GM19351 (cell line): Measurements from ENCODE around the gene PRDM4.
A peak's percentile ranks its signal among the peaks of the same experiment; 100 is the strongest.

Experiments
- ATAC-seq: cut with Tn5 transposase; IDR thresholded peaks from one replicate; pipeline ENCODE4 v1.9.1; 2021; ENCODE audit warnings: mild to moderate bottlenecking, moderate library complexity; ENCODE audit not compliant: unreplicated experiment

Gene PRDM4, protein sequence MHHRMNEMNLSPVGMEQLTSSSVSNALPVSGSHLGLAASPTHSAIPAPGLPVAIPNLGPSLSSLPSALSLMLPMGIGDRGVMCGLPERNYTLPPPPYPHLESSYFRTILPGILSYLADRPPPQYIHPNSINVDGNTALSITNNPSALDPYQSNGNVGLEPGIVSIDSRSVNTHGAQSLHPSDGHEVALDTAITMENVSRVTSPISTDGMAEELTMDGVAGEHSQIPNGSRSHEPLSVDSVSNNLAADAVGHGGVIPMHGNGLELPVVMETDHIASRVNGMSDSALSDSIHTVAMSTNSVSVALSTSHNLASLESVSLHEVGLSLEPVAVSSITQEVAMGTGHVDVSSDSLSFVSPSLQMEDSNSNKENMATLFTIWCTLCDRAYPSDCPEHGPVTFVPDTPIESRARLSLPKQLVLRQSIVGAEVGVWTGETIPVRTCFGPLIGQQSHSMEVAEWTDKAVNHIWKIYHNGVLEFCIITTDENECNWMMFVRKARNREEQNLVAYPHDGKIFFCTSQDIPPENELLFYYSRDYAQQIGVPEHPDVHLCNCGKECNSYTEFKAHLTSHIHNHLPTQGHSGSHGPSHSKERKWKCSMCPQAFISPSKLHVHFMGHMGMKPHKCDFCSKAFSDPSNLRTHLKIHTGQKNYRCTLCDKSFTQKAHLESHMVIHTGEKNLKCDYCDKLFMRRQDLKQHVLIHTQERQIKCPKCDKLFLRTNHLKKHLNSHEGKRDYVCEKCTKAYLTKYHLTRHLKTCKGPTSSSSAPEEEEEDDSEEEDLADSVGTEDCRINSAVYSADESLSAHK

DNA sequence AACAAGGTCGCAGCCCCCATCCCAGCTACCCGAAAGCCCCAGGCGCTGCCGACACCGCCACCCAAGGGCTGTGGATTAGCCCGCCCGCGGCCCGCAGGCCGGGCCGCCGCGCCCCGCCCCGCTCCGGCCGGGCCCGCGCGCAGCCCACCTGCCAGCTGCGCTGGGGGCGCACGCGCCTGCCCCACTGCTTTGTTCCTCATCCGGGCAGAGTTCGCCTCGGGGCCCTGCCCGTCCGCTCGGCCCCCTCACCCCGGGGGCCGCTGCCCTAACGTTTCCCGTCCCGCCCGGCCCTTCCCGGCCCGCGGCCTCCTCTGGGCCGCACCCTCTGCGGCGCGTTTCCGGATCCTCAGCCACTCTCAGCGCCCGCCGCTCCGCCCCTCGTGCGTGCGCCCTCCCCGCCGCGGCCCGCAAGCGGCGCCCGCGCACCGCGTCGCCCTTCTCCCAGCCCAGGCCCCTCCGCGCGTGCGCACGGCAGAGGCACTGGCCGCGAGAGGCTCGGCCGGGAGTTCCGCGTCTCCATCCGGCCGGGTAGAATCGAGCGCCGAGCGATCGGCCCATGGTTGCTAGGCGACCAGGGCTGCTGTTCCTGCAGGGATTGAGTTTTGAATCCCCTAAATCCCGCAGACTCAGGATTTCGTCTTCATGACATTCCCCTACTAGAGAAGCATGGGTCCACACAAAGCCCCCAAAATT, at the start of gene PRDM4:
PRDM4 (minus strand) TSS at position 329 of the 693 bp plus-strand sequence. CDS start 622 bp downstream, outside the sequence.
- peak; percentile 87 for ATAC-seq

DNA sequence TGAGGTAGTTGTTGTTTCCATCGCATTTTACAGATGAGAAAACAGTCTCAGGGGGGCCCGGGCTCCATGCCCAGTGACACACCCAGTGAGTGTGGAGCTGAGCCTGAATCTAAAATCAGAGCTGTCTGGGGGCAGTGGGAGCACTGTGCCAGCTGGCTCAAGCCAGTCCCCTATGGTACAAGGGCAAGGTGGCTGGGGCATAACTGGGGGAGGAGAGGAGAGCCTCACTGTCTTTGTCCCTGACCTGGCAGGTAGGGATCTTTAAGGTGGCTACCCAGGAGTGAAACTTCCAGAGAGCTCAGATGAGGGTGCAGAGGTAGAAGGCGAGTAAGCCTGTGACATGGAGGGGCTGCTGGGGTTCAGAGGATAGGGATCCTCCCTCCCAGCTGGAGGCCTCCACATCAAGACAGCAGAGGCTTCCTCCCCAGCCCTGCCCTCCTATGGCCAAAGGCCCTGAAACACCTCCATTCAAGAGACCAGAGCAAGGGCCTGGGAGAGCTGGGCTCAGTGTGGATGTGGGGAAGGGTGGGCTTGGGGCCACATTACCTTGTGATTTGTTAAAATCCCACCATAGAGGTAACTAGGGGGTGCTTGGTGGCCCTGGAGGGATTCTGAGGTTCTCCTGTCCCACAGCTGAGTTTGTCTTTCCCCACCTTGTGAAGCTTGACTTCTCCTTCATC, 46.7 kb upstream of the PRDM4 start:
- no peak for ATAC-seq

DNA sequence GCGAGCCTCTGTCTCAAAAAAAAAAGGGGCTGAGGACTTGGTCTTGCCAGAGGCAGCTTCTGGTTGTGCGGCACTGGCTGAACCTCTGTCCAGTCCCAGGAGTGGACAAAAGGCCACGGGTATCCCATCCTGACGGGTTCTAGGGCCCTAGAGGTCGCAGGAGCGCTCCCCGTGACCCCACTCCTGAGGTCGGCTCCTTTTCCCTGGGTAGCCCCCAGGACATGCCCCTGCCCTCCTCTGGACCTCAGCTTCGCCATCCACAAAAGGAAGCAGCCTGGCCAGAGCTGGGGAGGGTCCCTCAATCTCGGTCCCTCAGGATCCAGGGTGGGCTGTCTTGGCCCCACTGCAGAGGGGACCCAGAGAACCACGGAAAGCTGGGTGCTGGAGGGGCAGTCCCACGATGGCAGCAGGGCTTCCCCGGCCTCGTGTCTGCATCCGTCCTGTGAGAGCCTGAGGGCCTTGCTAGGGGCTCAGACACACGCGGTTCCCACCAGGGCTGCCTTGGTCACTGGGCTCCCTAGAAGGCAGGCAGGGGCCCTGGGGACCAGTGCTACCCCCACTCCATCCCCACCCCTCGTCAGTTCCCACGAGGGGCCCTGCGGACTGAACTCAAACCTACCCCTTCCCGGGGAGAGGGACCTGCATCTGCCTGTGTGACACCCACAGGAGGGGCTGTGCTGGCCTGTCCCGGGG, 44.7 kb upstream of the PRDM4 start:
- no peak for ATAC-seq

DNA sequence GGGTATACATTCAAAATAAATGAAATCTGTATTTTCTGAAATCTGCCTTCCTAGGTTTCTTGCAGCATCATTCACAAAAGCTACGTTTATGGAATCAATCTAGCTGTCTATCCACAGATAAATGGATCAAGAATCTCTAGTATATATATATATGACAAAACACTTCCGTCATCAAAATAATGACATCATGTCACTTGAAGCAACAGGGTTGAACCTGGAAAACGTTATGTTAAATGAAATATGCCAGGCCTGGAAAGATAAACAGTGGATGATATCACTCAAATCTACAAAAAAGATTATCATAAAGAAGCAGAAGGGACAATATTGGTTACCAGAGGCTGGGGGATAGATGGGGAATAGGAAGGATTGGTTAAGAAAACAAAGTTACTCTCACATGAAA, 42.2 kb upstream of the PRDM4 start:
- no peak for ATAC-seq

DNA sequence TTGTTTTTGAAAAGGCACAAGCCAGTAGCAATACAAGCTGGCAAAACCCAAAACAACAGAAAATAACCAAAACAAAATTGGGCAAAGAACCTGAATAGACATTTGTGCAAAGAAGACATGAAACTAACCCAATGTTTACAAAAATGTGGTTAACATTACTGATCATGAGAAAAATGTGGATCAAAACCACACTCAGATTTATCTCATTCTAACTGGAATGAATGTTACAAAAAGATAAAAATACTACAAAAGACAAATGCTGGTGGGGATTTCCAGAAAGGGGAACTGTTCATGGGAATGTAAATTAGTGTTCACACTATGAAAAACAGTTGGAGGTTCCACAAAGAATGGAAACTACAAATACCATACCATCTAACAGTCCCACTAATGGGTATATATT, 40.2 kb upstream of the PRDM4 start:
- ATAC-seq: no peak

DNA sequence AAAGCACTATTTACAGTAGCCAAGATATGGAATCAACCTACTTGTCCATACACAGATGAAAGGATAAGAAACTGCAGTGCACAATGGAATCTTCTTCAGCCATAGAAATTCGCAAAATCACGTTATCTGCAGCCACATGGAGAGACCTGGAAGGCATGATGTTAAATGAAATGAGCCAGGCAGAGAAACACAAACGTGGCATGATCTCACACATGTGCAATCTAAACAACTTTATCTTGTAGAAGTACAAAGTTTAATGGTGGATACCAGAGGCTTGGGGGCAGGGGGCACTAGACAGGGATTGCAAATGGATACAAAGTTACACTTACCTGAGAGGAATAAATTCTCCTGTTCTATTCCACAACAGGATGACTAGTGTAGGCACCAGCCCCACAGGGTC, 37.6 kb upstream of the PRDM4 start:
- ATAC-seq: no peak

DNA sequence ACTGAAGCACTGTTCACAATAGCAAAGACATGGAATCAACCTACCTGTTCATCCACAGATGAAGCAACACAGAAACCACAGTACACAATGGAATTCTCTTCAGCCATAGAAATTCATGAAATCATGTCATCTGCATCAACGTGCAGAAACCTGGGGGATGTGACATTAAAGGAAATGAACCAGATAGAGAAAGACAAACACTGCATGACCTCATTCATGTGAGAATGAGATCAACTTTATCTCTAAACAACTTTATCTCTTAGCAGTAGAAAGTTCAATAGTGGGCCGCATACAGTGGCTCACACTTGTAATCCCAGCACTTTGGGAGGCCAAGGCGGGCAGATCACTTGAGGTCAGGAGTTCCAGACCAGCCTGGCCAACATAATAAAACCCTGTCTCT, 33.5 kb upstream of the PRDM4 start:
- no peak for ATAC-seq

DNA sequence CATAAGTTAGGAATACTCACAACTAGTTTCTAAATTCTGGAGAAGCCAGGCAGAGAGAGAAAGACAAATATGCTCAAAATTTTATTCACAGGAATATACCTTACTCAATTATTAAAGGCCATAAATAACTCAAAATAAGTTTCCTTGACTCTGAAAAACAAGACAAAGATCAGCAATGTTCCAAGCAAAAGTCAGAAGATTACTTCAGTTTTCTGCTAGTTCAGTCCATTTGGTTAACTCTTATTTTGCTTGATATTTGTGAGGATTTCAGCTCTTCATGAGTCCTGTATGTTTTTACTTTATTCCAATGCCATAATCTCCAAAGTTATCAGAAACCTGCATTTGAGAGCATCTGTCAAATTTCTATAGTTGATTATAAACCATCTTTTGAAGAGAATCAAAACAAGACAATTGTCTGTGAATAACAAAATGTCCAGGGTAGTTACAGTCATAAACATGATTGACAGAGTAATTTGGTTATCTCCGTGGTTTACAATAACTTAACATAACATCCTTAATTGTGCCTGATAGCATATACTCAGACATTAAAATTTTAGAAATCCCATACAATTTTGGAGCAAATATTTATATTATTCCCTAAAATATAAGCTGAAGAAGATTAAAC, 30.6 kb upstream of the PRDM4 start:
- ATAC-seq: no peak

DNA sequence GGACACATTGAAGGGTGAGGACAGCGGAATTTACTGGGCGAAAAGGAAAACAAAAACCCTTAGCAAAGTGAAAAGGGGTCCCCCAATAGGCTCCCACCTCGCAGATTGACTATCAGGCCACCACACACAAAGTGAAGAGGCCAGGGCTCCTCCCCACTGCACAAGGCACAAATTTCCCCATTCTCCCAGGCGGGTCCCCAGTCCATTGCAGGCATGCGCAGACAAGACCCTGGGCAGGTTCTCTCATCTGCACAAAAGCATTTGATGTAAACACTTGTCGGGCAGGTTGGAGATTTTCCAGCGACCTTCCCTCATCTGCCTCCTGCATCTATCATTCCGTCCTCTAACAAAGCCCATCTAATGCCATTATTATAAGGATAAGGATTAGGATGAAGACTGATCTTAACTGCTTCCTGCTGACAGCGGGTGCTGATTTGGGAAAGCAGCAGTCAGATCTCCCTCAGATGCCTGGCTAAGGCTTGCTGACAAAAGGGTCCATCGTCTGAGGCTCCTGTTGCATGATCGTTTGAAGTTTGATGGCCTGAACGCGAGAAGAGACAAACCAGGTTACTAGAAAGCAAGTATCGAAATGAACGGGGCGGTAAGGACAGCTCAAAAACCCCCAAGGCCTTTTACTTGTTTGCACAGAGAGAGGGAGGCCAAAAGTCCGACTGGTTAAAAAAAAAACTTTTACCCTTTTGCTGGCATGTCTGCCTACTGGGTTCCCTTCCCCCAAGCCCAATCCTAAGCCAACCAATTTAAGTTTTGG, 27.9 kb upstream of the PRDM4 start:
- ATAC-seq: no peak

DNA sequence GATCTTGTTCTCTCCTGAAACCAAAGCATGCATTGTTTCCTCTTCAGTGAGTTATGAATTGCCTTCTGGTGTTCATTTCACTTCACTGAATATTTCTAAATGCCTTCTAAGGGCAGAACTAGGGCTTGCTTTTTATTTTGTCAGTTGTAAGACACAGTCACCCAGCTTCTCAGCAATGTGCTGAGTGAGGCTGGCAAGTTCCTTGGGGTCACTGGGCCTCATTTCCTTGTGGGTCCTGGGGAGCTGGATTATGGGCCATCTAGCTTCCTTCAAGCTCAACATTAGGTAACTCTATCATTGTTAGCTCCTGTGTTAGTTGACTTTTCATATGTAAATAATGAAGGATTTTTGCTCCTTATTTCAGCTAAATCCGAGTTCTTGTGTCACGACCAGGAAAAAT, 27.3 kb upstream of the PRDM4 start:
- no peak for ATAC-seq

DNA sequence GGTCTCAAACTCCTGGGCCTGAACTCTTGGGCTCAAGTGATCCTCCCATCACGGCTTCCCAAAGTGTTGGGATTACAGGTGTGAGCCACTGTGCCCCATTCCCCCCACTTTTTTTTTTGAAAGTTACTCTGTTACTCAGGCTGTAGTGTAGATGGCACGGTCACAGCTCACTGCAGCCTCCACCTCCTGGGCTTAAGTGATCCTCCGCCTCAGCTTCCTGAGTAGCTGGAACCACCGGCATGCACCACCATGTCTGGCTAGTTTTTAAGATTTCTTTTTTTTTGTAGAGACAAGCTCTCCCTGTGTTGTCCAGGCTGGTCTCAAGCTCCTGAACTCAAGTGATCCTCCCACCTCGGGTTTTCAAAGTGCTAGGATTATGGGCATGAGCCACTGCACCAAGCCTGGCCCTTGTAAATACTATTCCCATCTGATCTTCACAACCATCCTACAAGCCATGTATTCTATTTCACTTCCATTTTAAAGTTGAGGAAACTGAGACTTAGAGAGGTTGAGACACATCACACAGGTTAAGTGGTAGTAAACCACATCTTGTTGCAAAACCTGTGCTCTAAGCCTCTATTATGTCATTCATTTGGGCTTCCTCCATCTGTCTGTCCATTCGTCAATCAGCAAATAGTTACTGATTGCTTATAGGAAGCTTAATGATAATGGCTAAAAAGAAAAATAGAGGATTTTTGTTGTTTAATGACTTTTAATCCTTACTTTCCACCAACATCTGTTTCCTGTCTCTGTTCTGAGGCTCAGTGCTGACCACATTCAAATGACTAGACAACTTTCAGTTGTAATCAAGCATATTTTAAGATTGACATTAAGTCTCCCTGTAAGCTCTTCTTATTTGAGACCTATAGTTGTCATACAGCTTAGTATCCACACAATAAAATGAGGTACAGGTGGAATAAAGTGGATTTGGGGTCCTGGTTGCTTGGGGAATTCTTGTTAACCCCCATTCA, 22.8 kb upstream of the PRDM4 start:
- ATAC-seq: peak; percentile 63

DNA sequence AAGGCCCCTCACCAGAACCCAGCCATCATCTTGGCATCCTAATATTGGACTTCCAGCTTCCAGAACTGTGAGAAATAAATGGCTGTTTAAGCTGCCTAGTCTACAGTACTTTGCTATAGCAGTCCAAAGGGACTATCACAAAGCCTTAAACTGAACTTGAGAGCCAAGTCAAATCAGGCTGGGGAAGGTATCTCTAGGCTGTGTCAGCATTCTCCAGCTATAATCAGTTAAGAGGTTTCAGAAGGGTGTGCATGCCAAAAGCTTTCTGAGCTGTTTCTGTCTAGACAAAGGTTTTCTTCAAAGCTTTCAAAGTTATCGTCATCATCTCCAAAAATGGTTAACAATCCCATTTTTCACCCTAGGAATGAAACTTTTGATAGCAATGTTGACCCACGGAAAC, 21.1 kb upstream of the PRDM4 start:
- ATAC-seq: no peak

DNA sequence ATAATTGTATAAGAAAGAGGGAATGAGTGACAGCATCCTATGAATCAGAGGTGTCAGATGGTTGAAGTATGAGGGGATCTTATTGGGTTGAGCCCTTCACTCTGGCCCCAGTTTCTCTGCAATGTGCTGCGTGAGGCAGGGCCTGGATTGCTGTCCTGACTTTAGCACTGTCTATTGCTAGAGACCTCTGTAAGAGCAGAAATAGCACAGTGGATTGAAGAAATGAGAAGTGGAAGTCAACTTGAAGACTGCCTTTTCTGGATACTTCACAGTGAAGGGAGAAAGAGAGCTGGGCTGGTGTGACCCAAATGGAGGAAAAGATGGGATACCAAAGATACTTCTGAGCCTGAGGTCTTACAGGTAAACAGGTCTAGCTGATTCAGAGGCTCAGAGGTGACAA, 19.4 kb upstream of the PRDM4 start:
- no peak for ATAC-seq

DNA sequence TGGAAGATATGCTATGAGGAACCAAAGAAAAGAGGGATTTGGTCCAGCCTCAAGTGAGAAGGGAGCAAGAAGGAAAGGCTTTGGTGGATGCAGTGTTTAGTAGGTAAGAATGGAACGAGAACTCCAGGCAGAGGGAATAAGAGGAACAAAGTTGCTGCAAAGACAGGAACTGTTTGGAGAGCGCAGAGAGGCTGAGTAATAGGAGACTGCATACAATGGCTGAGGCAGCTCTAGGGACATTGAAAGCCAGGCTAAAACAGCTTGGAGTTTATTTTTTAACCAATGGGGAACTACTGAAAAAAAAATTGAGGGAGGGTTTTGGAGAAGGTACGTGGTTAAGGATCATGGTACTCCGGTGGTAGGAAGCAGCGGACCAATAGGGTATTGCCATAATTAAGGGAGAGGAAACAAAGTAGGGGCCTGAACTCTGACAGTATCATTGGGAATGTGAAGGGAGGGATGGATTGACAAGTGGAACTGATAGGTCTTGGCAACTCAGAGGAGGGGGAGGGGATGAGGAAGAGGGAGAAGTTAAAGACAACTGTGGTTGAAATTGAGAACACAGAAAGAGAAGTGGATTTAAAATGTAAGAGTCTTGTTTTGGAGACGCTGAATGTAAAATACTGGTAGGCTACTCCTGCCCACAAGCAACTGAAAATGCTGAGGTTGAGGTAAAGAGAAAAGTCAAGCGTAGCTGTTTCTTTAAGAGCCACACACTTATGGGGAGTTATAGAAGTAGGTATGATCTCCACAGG, 18.3 kb upstream of the PRDM4 start:
- ATAC-seq: peak; percentile 80

DNA sequence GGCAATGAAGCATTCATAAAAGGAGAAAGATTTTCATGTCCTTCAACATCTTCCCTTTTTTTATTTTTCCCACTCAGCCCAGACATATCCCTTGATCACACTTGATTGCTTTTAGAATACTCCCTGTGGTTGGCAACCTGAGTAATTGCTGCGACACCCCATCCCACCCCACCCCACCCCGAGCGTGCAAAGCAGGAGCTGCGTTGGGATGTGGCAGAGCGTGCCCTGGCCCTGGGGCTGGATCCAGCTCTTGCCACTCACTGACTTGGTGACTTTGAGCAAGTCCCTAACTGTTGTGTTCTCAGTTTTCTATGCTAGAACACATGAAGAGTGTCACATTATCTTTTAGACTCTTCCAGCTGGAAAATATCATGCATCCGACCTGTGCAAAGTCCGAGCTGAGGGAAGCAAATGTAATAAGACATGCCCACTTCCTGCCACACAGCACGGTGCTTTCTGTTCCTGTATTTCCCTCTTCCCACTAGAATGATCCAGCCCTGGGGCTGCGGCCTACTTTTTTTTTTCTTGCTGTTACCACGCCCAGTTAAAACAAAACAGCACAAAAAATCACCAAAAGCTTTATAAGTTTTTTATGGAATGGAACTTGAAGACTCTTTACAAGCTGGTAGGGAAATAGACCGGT, 17.6 kb upstream of the PRDM4 start:
- no peak for ATAC-seq

DNA sequence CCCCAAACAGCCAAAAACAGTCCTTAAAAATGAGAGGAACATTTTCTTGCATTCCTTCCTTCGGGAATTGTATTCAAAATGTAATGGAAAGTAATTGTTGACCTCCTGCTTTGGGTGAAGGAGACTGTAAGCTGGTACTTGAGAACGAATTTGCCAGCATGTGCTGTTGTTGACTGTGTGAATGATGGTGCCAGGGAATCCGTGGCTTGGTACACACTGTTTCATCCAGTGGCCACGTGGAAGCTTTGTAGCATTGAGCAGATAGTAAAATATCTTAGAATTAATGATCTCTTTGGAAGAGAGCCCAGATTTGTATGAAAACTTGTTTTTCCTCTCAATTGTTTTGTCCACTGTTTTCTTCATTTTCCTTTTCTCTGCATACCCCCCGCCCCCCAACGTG, 15.2 kb upstream of the PRDM4 start:
- no peak for ATAC-seq
